OCI-LY1 (cell line): ENCODE measurements around the gene DEFB116.

Source experiments
- H2AFZ ChIP-seq: fragments of 200-600 bp; sonication (generic), shearing (Covaris generic); 2 replicates; pipeline ENCODE4 v1.6.0; 2014; ENCODE audit warnings: antibody characterized with exemption, mild to moderate bottlenecking, low read length
- H3F3A ChIP-seq: fragments of 200-600 bp; sonication (generic), shearing (Covaris generic); 2 replicates; pipeline ENCODE4 v1.6.0; 2014; ENCODE audit warnings: mild to moderate bottlenecking, antibody characterized with exemption, low read length, moderate library complexity; ENCODE audit not compliant: insufficient read depth
- H3K27ac ChIP-seq: fragments of 200-600 bp; sonication (generic); 2 replicates; pipeline ENCODE4 v1.5.1; 2014; ENCODE audit warnings: low read length, mixed run types, mild to moderate bottlenecking, low read depth; ENCODE audit not compliant: poor library complexity, severe bottlenecking
- H3K27me3 ChIP-seq: fragments of 200-600 bp; sonication (generic); 2 replicates; pipeline ENCODE4 v1.6.0; 2014; ENCODE audit warnings: antibody characterized with exemption, mild to moderate bottlenecking, low read length, moderate library complexity; ENCODE audit not compliant: insufficient read depth
- H3K36me3 ChIP-seq: fragments of 200-600 bp; sonication (generic); 2 replicates; pipeline ENCODE4 v1.6.1; 2014; ENCODE audit warnings: mild to moderate bottlenecking, antibody characterized with exemption, low read length, moderate library complexity, mixed read lengths; ENCODE audit not compliant: insufficient read depth
- H3K4me1 ChIP-seq: fragments of 200-600 bp; sonication (generic); 2 replicates; pipeline ENCODE4 v1.5.1; 2014; ENCODE audit warnings: mild to moderate bottlenecking, low read length, moderate library complexity; ENCODE audit not compliant: insufficient read depth, severe bottlenecking
- H3K4me2 ChIP-seq: fragments of 200-600 bp; sonication (generic), shearing (Covaris generic); 2 replicates; pipeline ENCODE4 v1.6.1; 2014; ENCODE audit warnings: low read length
- H3K4me3 ChIP-seq: fragments of 200-600 bp; sonication (generic); 2 replicates; pipeline ENCODE4 v1.5.1; 2014; ENCODE audit warnings: low read length, low read depth, mild to moderate bottlenecking, mixed read lengths; ENCODE audit not compliant: poor library complexity, severe bottlenecking
- H3K79me2 ChIP-seq: fragments of 200-600 bp; shearing (Covaris generic); 2 replicates; pipeline ENCODE4 v1.6.1; 2016; ENCODE audit warnings: mixed run types, low read length, mixed read lengths; ENCODE audit not compliant: insufficient read depth
- H3K9ac ChIP-seq: fragments of 200-600 bp; sonication (generic), shearing (Covaris generic); 2 replicates; pipeline ENCODE4 v1.6.1; 2014; ENCODE audit warnings: mild to moderate bottlenecking, low read length, mixed read lengths
- H3K9me2 ChIP-seq: fragments of 200-600 bp; sonication (generic), shearing (Covaris generic); 2 replicates; pipeline ENCODE4 v1.6.1; 2014; ENCODE audit warnings: low read depth, mild to moderate bottlenecking, low read length, mixed read lengths
- H3K9me3 ChIP-seq: fragments of 200-600 bp; shearing (Covaris generic); 2 replicates; pipeline ENCODE4 v1.6.1; 2014; ENCODE audit warnings: low read length, mixed read lengths
- H4K20me1 ChIP-seq: fragments of 200-600 bp; sonication (generic), shearing (Covaris generic); 2 replicates; pipeline ENCODE4 v1.6.0; 2016; ENCODE audit warnings: mild to moderate bottlenecking, low read length; ENCODE audit not compliant: insufficient read depth
- CTCF ChIP-seq: fragments of 200-600 bp; sonication (generic), shearing (Covaris generic); IDR thresholded peaks from 2 replicates; pipeline ENCODE4 v1.5.1; 2017; ENCODE audit warnings: mild to moderate bottlenecking, antibody characterized with exemption, low read length, moderate library complexity, mixed read lengths
- EZH2 ChIP-seq: fragments of 200-600 bp; sonication (generic), shearing (Covaris generic); IDR thresholded peaks from 2 replicates; pipeline ENCODE4 v1.8.0; 2017; ENCODE audit warnings: borderline replicate concordance, mixed run types, mild to moderate bottlenecking, antibody characterized with exemption, low read length, moderate library complexity, mixed read lengths

DEFB116 gene

GRCh38 chr20:31256959-31257358 is 51.4 kb downstream of the DEFB116 start:
- no peaks in the 10 kb centered on the region for H3F3A ChIP-seq
- no peaks in the 10 kb centered on the region for H3K36me3 ChIP-seq
- no peak overlapping the region for H3K27ac ChIP-seq
- no peaks in the 10 kb centered on the region for H3K4me1 ChIP-seq
- H3K79me2 ChIP-seq, result no peaks in the 10 kb centered on the region
- no peak overlapping the region for H2AFZ ChIP-seq
- no peak for TF ChIP-seq EZH2
- TF ChIP-seq CTCF, result no peak
- no peaks in the 10 kb centered on the region for H3K27me3 ChIP-seq
- H3K9me3 ChIP-seq, result no peaks in the 10 kb centered on the region
- H4K20me1 ChIP-seq, result no peaks in the 10 kb centered on the region
- no peak overlapping the region for H3K4me3 ChIP-seq
- H3K9ac ChIP-seq, result no peak overlapping the region
- H3K9me2 ChIP-seq, result no peaks in the 10 kb centered on the region
- H3K4me2 ChIP-seq, result no peak overlapping the region
